ENCODE data around the gene L1TD1. TPM values are rescaled to one million over a fixed set of nuclear protein-coding genes. Genes with fewer than 3 reads are reported as not detected.

L1TD1 gene
- total and polyA plus RNA-seq, 2 donors (not counting 1 experiment from before 2014, with no cell fraction given): 0.09 TPM; not detected in 1

- Mint-ChIP-seq H3K4me3 (no peak overlapping the region), H3K27ac (no peak overlapping the region), H3K4me1 (no peaks in the 10 kb centered on the region), H3K9me3 (ENCODE audit: insufficient read depth) (no peaks in the 10 kb centered on the region), H3K27me3 (no peaks in the 10 kb centered on the region)
- Histone ChIP-seq H3K9me3 (ENCODE audit: control extremely low read depth in 1 of 3, control insufficient read depth in 2 of 3, insufficient read depth in 1 of 3, low read length in 2 of 3) (no peaks in the 10 kb centered on the region), H3K4me3 (ENCODE audit: control extremely low read depth in 1 of 5, extremely low read depth in 1 of 5, insufficient read depth in 1 of 5, low read depth in 2 of 5, low read length in 4 of 5) (no peak overlapping the region), H4K20me1 (ENCODE audit: control insufficient read depth, insufficient read depth, low read length, poor library complexity, severe bottlenecking) (no peaks in the 10 kb centered on the region), H3K27ac (ENCODE audit: low read length in 2 of 2) (no peak overlapping the region), H3K36me3 (replicated peaks in 1 of 2; ENCODE audit: control extremely low read depth in 1 of 2, control insufficient read depth in 1 of 2, extremely low read depth in 1 of 2, insufficient read depth in 2 of 2, low read length in 1 of 2) (no peaks in the 10 kb centered on the region), H3K27me3 (replicated peaks in 1 of 4; ENCODE audit: control extremely low read depth in 1 of 4, control insufficient read depth in 3 of 4, insufficient read depth in 4 of 4, low read length in 3 of 4) (no peaks in the 10 kb centered on the region), H3K4me1 (ENCODE audit: control insufficient read depth in 2 of 2, insufficient read depth in 2 of 2, low read length in 2 of 2) (no peaks in the 10 kb centered on the region), H3K4me2 (replicated peaks; ENCODE audit: low read depth, low read length, poor library complexity, severe bottlenecking) (no peak overlapping the region), H2AFZ (ENCODE audit: insufficient read depth, low read depth, low read length, poor library complexity, severe bottlenecking) (no peak overlapping the region), H3K9ac (ENCODE audit: low read length) (no peak overlapping the region), H3K79me2 (ENCODE audit: control insufficient read depth, insufficient read depth, low read length) (no peaks in the 10 kb centered on the region)
- intact Hi-C loops (cut with micrococcal nuclease): no loop called here
- 82% methylated on average over 4 of the region's 10 CpGs for WGBS (ENCODE audit: insufficient coverage)
- ChIA-PET CTCF (interaction anchor here (0.8 kb wide), 1 partner anchor 13 kb away, joined by 3 read pairs; no protein-coding TSS in a partner anchor), POLR2A (no interaction called here)
- no peak for DNase-seq
- TF ChIP-seq CTCF (IDR thresholded peaks at IDR 0.05): no peak
- no peak for TF ChIP-seq EZH2 (IDR thresholded peaks at IDR 0.05; ENCODE audit: borderline replicate concordance, insufficient read depth, low read depth, low read length, poor library complexity, severe bottlenecking)
- ATAC-seq (ENCODE audit: low read depth): no peak
Observed at GRCh38 chr1:62250126-62250726, 55.6 kb downstream of the L1TD1 start.

- no peaks in the 10 kb centered on the region for H3K4me1 Mint-ChIP-seq
- Histone ChIP-seq H3K9me3 (ENCODE audit: control extremely low read depth in 1 of 3, control insufficient read depth in 2 of 3, insufficient read depth in 1 of 3, low read length in 2 of 3) (no peaks in the 10 kb centered on the region), H3K4me3 (ENCODE audit: control extremely low read depth in 1 of 5, extremely low read depth in 1 of 5, insufficient read depth in 1 of 5, low read depth in 2 of 5, low read length in 4 of 5) (no peak overlapping the region), H3K9ac (ENCODE audit: low read length) (no peak overlapping the region), H3K79me2 (ENCODE audit: control insufficient read depth, insufficient read depth, low read length) (no peaks in the 10 kb centered on the region), H3K4me2 (replicated peaks; ENCODE audit: low read depth, low read length, poor library complexity, severe bottlenecking) (no peak overlapping the region), H3K36me3 (replicated peaks in 1 of 2; ENCODE audit: control extremely low read depth in 1 of 2, control insufficient read depth in 1 of 2, extremely low read depth in 1 of 2, insufficient read depth in 2 of 2, low read length in 1 of 2) (no peaks in the 10 kb centered on the region), H3K27ac (ENCODE audit: low read length in 2 of 2) (no peak overlapping the region), H4K20me1 (ENCODE audit: control insufficient read depth, insufficient read depth, low read length, poor library complexity, severe bottlenecking) (no peaks in the 10 kb centered on the region), H3K27me3 (replicated peaks in 1 of 4; ENCODE audit: control extremely low read depth in 1 of 4, control insufficient read depth in 3 of 4, insufficient read depth in 4 of 4, low read length in 3 of 4) (no peaks in the 10 kb centered on the region), H3K4me1 (ENCODE audit: control insufficient read depth in 2 of 2, insufficient read depth in 2 of 2, low read length in 2 of 2) (no peaks in the 10 kb centered on the region), H2AFZ (ENCODE audit: insufficient read depth, low read depth, low read length, poor library complexity, severe bottlenecking) (no peak overlapping the region)
- TF ChIP-seq EZH2 (IDR thresholded peaks at IDR 0.05; ENCODE audit: borderline replicate concordance, insufficient read depth, low read depth, low read length, poor library complexity, severe bottlenecking) (no peak), CTCF (IDR thresholded peaks at IDR 0.05) (no peak)
- no peak overlapping the region for H3K27ac Mint-ChIP-seq
- DNase-seq (no peak), ATAC-seq (ENCODE audit: low read depth) (no peak)
- ChIA-PET CTCF (no interaction called here), POLR2A (no interaction called here)
- no peak overlapping the region for H3K4me3 Mint-ChIP-seq
- H3K27me3 Mint-ChIP-seq: peaks cover 19% of the 10 kb centered on the region
- intact Hi-C loops (cut with micrococcal nuclease): no loop called here
- no peaks in the 10 kb centered on the region for H3K9me3 Mint-ChIP-seq (ENCODE audit: insufficient read depth)
- 67% methylated on average over 1 of the region's 4 CpGs for WGBS (ENCODE audit: insufficient coverage)
Observed at GRCh38 chr1:62259551-62259950, 64.9 kb downstream of the L1TD1 start.

Data from B cell (primary cell).